Measurements from ENCODE around the gene TCF12.
A peak's percentile ranks its signal among the peaks of the same experiment; 100 is the strongest.
"Not testable (repeated sequence)": the region's sequence is repeated elsewhere in the genome, so short reads cannot be mapped to it uniquely, and the experiment has no call there.

The TCF12 gene

GRCh38 chr15:56931639-56932508, 13.4 kb downstream of the TCF12 start:
- no peak overlapping the region for H3K4me3 ChIP-seq (ENCODE audit: control insufficient read depth, low read depth, low read length)
- no peak for TF ChIP-seq CTCF (conservative IDR thresholded peaks at IDR 0.05; ENCODE audit: control insufficient read depth, insufficient read depth, low read depth, low read length)
- no peak for DNase-seq (ENCODE audit: low read depth)

DNA sequence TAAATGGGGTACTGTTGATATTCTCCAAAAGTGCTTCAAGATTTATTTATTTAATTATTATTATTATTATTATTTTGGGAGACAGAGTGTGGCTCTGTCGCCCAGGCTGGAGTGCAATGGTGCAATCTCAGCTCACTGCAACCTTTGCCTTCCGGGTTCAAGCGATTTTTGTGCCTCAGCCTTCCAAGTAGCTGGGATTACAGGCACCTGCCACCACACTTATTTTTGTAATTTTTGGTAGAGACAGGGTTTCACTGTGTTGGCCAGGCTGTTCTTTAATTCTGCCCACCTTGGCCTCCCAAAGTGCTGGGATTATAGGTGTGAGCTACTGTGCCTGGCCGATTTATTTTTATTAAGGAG, 14.0 kb downstream of the TCF12 start:
- not testable (repeated sequence) for H3K4me3 ChIP-seq (ENCODE audit: control insufficient read depth, low read depth, low read length); DNase-seq (ENCODE audit: low read depth)

DNA sequence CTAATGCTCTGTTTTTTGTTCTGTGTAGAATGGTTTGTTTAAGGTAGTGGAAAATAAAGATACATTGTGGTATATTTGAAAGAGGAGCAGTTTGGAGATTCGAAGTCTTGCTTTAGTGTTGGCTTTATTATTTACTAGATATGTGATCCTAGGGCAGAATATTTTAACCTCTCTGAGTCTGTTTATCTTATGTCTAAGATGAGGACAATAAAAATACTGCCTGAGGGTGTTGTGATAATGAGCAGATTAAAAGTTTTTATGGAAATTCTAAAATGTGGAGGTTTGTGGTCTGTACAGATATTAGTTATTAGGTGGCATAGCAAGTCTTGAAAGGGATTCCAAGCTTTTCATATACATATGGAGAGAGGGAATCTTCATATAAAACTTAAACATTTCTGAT, 15.0 kb downstream of the TCF12 start:
- TF ChIP-seq CTCF (conservative IDR thresholded peaks at IDR 0.05; ENCODE audit: control insufficient read depth, insufficient read depth, low read depth, low read length) = no peak
- DNase-seq (ENCODE audit: low read depth) = no peak
- no peak overlapping the region for H3K4me3 ChIP-seq (ENCODE audit: control insufficient read depth, low read depth, low read length)

GRCh38 chr15:56933811-56934210, 15.4 kb downstream of the TCF12 start:
- no peak overlapping the region for H3K4me3 ChIP-seq (ENCODE audit: control insufficient read depth, low read depth, low read length)
- DNase-seq (ENCODE audit: low read depth) = no peak
- no peak for TF ChIP-seq CTCF (conservative IDR thresholded peaks at IDR 0.05; ENCODE audit: control insufficient read depth, insufficient read depth, low read depth, low read length)

DNA sequence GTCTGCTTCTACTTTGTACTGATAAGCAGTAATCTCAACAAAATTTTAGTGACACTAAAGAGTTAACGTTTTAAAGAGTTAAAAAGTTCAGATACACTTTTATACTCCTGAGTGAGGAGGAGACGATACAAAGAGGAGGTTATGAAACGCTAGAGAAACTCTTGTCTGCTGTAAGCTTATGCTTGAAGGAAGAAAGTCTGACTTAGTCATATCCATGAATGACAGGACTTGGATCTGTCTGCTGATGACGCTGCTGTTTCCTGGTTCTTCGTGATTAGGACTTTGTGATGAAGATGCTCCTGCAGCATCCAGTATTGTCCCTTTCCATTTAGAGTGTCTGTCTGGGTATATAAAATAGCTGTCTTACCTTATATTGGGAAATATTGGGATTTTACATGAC, 15.8 kb downstream of the TCF12 start:
- H3K4me3 ChIP-seq (ENCODE audit: control insufficient read depth, low read depth, low read length) = no peak overlapping the region
- TF ChIP-seq CTCF (conservative IDR thresholded peaks at IDR 0.05; ENCODE audit: control insufficient read depth, insufficient read depth, low read depth, low read length) = no peak
- DNase-seq (ENCODE audit: low read depth) = peak; percentile 66

DNA sequence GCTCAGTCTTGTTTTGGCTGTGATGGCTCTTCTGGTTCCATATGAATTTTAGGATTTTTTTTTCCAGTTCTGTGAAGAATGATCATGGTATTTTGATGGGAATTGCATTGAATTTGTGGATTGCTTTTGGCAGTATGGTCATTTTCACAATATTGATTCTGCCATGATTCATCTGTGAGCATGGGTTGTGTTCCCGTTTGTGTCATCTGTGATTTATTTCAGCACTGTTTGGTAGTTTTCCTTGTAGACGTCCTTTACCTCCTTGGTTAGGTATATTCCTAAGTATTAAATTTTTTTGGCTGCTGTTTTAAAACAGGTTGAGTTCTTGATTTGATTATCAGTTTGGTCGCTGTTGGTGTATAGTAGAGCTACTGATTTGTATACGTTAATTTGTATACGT, 18.5 kb downstream of the TCF12 start:
- H3K4me3 ChIP-seq (ENCODE audit: control insufficient read depth, low read depth, low read length) = no peak overlapping the region
- TF ChIP-seq CTCF (conservative IDR thresholded peaks at IDR 0.05; ENCODE audit: control insufficient read depth, insufficient read depth, low read depth, low read length) = no peak
- peak; percentile 72 for DNase-seq (ENCODE audit: low read depth)

GRCh38 chr15:56939257-56939656, 20.8 kb downstream of the TCF12 start:
- no peak overlapping the region for H3K4me3 ChIP-seq (ENCODE audit: control insufficient read depth, low read depth, low read length)
- TF ChIP-seq CTCF (conservative IDR thresholded peaks at IDR 0.05; ENCODE audit: control insufficient read depth, insufficient read depth, low read depth, low read length) = no peak
- DNase-seq (ENCODE audit: low read depth) = no peak

Data from fibroblast of mammary gland (primary cell).